Epithelial cell of proximal tubule (primary cell): Measurements from ENCODE around the gene SORCS2. TPM values are rescaled to one million over a fixed set of nuclear protein-coding genes. Genes with fewer than 3 reads are reported as not detected.

Source experiments
- DNase-seq: peaks from one replicate; pipeline ENCODE4 v3.0.0-alpha.2; 2011; ENCODE audit warnings: low read depth
- H3K4me3 ChIP-seq: 2 replicates; pipeline ENCODE4 v1.5.1; 2011; ENCODE audit warnings: low read depth, mild to moderate bottlenecking, low read length
- CTCF ChIP-seq: conservative IDR thresholded peaks from 2 replicates; pipeline ENCODE4 v1.5.1; 2012; ENCODE audit warnings: low read depth, mild to moderate bottlenecking, low read length
- total RNA-seq: library from RNA; depleted of rRNA; stranded (reverse); fragments of >200 nt; gene quantifications from 2 replicates; pipeline ENCODE4 v1.2.3, GENCODE V29; 2015

The SORCS2 gene
- total RNA-seq, 1 donor from 2014 or later, result 0.29 TPM

DNA sequence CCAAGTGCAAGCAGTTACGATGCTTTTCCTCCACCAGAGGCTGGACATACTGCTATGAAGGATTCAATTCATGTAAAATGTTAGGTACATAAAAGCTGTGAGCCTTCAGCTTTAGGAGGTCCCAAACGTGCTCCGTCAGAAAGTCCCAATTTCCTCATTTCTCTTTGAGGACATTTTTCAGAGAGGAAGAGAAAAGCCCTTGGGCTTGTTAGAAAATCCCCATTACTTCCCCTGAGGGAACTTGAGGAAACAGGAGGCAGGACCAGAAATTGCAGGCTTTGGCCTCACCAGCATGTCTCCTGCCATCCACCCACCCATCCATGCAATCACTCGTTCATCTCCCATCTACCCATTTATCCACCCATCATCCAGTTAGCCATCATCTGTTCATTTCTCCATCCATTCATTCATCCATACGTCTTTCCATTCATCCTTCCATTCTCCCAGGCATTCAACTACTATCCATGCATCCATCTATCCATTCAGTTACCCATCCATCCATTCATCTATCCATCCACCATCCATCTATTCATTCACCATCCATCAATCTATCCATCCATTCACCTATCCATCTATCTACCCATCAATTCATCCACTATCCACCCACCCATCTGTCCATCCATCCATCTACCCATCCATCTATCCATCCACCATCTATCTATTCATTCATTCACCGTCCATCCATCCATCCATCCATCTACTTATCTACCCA lies 523.8 kb downstream of the SORCS2 start:
- H3K4me3 ChIP-seq, result no peak overlapping the region
- DNase-seq, result no peak
- no peak for TF ChIP-seq CTCF

DNA sequence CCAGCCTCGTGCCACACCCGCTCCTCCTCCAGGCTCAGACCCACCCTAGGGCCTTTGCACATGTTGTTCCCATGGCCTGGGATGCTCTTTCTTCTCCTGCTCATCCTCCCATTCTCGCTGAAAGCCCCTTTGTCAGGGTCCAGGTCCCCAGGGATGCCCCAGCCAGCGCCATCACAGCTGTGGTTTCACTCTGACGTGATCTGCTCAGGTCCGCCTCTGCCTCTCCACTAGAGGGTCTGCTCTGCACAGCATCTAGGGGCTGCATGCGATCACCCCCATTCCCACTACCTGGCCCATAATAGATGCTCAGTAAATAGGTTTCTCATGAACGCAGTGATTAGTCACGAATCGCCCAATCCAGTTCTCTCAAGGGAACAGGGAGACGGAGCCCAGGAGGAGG lies 524.8 kb downstream of the SORCS2 start:
- DNase-seq, result no peak
- no peak for TF ChIP-seq CTCF
- no peak overlapping the region for H3K4me3 ChIP-seq

GRCh38 chr4:7717946-7718490 lies 525.7 kb downstream of the SORCS2 start:
- no peak overlapping the region for H3K4me3 ChIP-seq
- TF ChIP-seq CTCF, result no peak
- no peak for DNase-seq

DNA sequence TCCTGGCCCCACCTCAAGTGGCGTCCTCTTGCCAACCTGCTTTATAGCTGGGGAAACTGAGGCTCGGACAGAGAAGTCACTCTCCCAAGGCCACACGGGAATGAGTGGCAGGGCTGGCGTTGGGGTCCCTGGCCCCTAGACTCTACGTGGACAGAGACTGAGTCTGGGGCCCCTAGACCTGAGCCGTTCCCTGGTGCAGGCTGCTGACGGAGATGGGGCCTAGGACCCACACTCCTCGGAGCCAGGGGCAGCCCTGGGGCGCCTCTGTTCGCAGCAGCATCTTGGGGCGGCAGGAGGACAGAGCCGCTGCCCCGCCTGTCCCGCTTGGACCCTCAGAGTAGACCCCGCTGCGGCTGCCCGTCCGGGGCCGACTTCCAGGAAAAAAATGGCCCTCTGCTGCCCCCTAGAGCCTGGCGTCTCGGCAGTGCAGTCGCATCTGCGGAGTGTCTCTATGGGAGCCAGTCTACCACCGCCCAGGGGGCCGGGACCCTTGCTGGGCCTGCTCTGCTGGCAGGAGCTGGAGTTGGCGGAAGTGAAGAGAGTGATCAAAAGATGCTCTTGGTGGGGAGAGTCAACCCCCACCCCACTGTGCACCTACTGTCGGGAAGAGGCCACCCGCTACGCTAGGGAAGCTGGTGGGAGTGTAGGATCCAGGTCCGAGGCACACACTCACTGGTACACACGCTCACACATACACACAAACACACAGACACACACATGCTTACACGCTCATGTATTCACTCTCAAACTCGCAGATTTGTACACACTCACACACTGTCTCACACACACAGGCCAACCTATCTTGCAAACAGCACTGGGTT lies 527.2 kb downstream of the SORCS2 start:
- TF ChIP-seq CTCF, result peak; percentile 77
- DNase-seq, result no peak
- no peak overlapping the region for H3K4me3 ChIP-seq

DNA sequence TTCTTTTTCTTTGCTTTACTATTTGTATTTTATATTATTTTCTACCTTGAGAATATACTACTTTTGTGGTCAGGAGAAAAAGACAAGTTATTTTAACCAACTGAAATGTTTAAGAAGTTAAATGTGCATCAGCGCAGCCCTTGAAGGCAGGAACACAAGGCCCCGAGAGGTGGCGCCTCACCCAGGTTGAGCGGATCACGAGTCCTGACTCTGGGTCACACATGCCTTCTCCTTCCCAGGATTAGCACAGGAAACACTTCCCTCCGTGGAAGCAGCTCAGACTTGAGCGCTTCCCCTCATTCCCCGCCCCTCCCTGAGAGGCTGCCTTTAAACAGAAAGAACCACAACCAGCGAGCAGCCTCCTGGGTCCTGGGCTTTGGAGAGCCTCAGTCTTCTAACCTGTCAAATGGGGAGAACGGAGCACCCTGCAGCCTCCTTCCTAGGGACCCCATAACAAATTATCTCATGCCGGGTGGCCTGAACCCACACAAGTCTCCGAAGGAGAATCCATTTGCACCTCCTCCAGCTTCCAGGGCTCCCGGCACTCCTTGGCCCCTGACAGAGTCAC lies 529.7 kb downstream of the SORCS2 start:
- TF ChIP-seq CTCF, result peak; percentile 23
- DNase-seq, result no peak
- H3K4me3 ChIP-seq, result no peak overlapping the region

GRCh38 chr4:7722766-7723387 lies 530.5 kb downstream of the SORCS2 start:
- no peak for TF ChIP-seq CTCF

More at GRCh38 chr4:7722766-7723387, 530.5 kb downstream of the SORCS2 start:
- no peak for DNase-seq
- H3K4me3 ChIP-seq, result no peak overlapping the region
